Stimulated activated CD8-positive, alpha-beta memory T cell treated with anti-CD3 and anti-CD28 coated beads, Interleukin-2, amount 100 ng/mL, for 48 hours (primary cell): ENCODE results near the gene SMIM5.

ENCODE experiments used
- DNase-seq, 2 donors: peaks; one replicate each; pipeline ENCODE4 v3.0.0-alpha.2; 2020; ENCODE audit warnings: low read depth in 2 of 2

SMIM5 gene

GRCh38 chr17:75639771-75640555, 6.7 kb downstream of the SMIM5 start:
- DNase-seq = no peak

- DNase-seq = no peak
These were observed 7.4 kb downstream of the SMIM5 start for GRCh38 chr17:75640556-75641119.

- DNase-seq = no peak
These were observed 8.1 kb downstream of the SMIM5 start for GRCh38 chr17:75641343-75641742.

- no peak for DNase-seq
These were observed 9.0 kb downstream of the SMIM5 start for GRCh38 chr17:75642182-75642783.

- no peak for DNase-seq
These were observed 9.8 kb downstream of the SMIM5 start for GRCh38 chr17:75642784-75643642.

- no peak for DNase-seq
These were observed 10.4 kb downstream of the SMIM5 start for GRCh38 chr17:75643643-75644017.

- DNase-seq = no peak
These were observed 12.3 kb downstream of the SMIM5 start for GRCh38 chr17:75645501-75645888.

GRCh38 chr17:75645889-75646637, 12.8 kb downstream of the SMIM5 start:
- no peak for DNase-seq

- no peak for DNase-seq
These were observed 13.4 kb downstream of the SMIM5 start for GRCh38 chr17:75646638-75646992.

GRCh38 chr17:75647061-75647460, 13.8 kb downstream of the SMIM5 start:
- no peak for DNase-seq

GRCh38 chr17:75647921-75648320, 14.7 kb downstream of the SMIM5 start:
- DNase-seq = no peak

GRCh38 chr17:75649687-75650086, 16.5 kb downstream of the SMIM5 start:
- DNase-seq = no peak

GRCh38 chr17:75650874-75651273, 17.6 kb downstream of the SMIM5 start:
- DNase-seq = no peak

GRCh38 chr17:75652341-75652740, 19.1 kb downstream of the SMIM5 start:
- no peak for DNase-seq

GRCh38 chr17:75652934-75653549, 19.8 kb downstream of the SMIM5 start:
- DNase-seq = peak in 1 of 2 donors; percentile 14

- DNase-seq = no peak
These were observed 20.9 kb downstream of the SMIM5 start for GRCh38 chr17:75654176-75654575.

GRCh38 chr17:75658237-75658636, 25.0 kb downstream of the SMIM5 start:
- no peak for DNase-seq

GRCh38 chr17:75661531-75661930, 28.3 kb downstream of the SMIM5 start:
- no peak for DNase-seq

- DNase-seq = no peak
These were observed 29.3 kb downstream of the SMIM5 start for GRCh38 chr17:75662511-75662910.

- DNase-seq = no peak
These were observed 30.9 kb downstream of the SMIM5 start for GRCh38 chr17:75664099-75664549.

- DNase-seq = no peak
These were observed 32.7 kb downstream of the SMIM5 start for GRCh38 chr17:75665981-75666380.
